ENCODE data around the gene DPM2.

The DPM2 gene

GRCh38 chr9:127943731-127944144, 6.1 kb upstream of the DPM2 start:
- in situ Hi-C loops (cut with MboI; ENCODE audit: low sequenced_read_pairs, unreplicated experiment): loop anchor here (25.0 kb wide), 1 partner anchor 94 kb away; no protein-coding TSS in a partner anchor
- TF ChIP-seq, protein P1, sequence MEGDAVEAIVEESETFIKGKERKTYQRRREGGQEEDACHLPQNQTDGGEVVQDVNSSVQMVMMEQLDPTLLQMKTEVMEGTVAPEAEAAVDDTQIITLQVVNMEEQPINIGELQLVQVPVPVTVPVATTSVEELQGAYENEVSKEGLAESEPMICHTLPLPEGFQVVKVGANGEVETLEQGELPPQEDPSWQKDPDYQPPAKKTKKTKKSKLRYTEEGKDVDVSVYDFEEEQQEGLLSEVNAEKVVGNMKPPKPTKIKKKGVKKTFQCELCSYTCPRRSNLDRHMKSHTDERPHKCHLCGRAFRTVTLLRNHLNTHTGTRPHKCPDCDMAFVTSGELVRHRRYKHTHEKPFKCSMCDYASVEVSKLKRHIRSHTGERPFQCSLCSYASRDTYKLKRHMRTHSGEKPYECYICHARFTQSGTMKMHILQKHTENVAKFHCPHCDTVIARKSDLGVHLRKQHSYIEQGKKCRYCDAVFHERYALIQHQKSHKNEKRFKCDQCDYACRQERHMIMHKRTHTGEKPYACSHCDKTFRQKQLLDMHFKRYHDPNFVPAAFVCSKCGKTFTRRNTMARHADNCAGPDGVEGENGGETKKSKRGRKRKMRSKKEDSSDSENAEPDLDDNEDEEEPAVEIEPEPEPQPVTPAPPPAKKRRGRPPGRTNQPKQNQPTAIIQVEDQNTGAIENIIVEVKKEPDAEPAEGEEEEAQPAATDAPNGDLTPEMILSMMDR (IDR thresholded peaks at IDR 0.05; ENCODE audit: borderline replicate concordance, control extremely low read depth, extremely low read depth, insufficient read depth, missing control alignments): peak; percentile 90
- peak; percentile 89 for DNase-seq (ENCODE audit: low spot score)

- in situ Hi-C loops (cut with MboI; ENCODE audit: low sequenced_read_pairs, unreplicated experiment): loop anchor here (25.0 kb wide), 1 partner anchor 94 kb away; no protein-coding TSS in a partner anchor
- TF ChIP-seq, protein P1 (IDR thresholded peaks at IDR 0.05; ENCODE audit: borderline replicate concordance, control extremely low read depth, extremely low read depth, insufficient read depth, missing control alignments): no peak
- no peak for DNase-seq (ENCODE audit: low spot score)
These were observed 5.5 kb upstream of the DPM2 start for GRCh38 chr9:127943011-127943662.

DNA sequence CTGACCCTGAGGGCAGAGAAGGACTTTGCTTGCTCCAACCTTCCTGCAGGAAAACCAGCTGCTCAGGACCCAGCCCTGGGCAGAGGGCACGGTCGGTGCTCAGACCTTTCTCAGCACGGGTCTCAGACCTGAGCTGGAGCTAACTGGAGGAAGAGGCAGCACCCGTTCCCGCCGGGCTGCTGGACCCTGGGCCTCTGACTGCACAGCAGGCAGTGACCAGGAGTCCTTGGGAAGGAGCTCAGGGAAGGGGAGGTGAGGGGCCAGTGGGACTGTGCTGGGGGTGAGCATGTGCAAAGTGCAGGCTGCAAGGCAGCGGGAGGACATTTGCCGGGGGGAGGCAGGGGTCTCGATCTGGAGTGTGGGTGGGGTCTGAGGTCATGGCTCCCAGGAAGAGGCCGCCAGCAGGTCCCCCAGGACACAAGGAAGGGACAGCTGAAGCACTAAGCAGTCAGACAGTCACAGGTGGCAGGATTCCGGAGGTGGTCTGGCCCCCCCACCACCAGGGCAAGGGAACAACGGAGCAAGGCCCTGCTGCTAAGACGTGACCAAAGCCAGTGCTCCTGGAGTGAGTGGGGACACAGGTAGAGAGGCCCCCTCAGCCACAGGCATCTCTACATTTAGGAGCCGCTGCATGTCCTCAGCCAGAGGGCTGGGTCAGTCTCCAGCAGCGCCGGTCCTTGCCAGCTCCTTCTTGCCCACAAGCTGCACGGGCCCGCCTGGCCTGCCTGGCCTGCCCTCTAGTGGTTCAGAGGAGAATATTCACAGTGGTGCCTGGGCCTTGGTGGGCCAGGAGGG, 4.8 kb upstream of the DPM2 start:
- peak; percentile 81 for DNase-seq (ENCODE audit: low spot score)
- in situ Hi-C loops (cut with MboI; ENCODE audit: low sequenced_read_pairs, unreplicated experiment): loop anchor here (25.0 kb wide), 1 partner anchor 95 kb away; no protein-coding TSS in a partner anchor

GRCh38 chr9:127941961-127942215, 4.2 kb upstream of the DPM2 start:
- TF ChIP-seq, protein P1 (IDR thresholded peaks at IDR 0.05; ENCODE audit: borderline replicate concordance, control extremely low read depth, extremely low read depth, insufficient read depth, missing control alignments): no peak
- in situ Hi-C loops (cut with MboI; ENCODE audit: low sequenced_read_pairs, unreplicated experiment): loop anchor here (25.0 kb wide), 1 partner anchor 95 kb away; no protein-coding TSS in a partner anchor
- DNase-seq (ENCODE audit: low spot score): no peak

More for the DNA sequence above, 4.8 kb upstream of the DPM2 start:
- TF ChIP-seq, protein P1 (IDR thresholded peaks at IDR 0.05; ENCODE audit: borderline replicate concordance, control extremely low read depth, extremely low read depth, insufficient read depth, missing control alignments): peak; percentile 92

DNA sequence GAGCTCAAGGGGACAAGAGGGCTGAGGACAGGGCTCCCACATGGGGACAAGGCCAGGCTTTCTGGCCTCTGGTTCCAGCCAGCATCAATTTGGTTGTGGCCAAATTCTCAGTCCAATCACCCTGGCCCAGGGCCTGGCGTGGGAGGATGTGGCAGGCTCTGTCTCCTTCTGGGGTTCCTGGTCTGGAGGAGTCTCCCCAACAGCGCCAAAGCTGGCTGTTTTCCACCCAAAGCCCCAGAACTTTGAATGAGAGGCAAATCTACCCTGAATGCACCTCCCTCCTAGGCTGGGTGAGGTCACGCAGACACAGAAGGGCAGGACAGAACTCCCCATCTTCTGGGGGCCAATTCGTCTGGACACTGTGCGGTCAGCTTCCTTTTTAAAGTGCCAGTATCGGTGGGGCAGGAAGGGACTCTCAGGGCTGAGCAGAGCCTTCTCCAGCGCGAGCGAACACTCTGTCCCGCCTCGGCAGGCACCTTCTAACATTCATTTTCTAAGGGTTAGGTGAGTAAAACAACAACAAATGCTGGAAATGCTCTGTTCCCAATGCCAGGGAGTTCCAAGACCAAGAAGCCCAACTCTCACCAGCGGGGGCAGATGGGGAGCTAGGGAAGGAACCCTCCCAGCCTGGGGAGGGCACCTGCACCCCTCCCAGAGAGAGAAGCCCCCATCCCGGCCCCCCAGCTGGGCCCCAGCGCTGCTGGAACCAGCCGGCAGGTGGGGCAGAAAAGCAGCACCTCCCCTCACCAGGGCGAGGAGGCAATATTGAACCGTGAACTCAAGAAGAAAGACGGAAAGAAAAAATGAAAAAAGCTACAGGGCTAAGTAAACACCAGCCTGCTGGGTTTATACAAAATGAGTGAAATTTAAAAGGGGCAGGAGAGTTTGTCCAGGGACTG, 3.7 kb upstream of the DPM2 start:
- TF ChIP-seq, protein P1 (IDR thresholded peaks at IDR 0.05; ENCODE audit: borderline replicate concordance, control extremely low read depth, extremely low read depth, insufficient read depth, missing control alignments): no peak
- no peak for DNase-seq (ENCODE audit: low spot score)
- in situ Hi-C loops (cut with MboI; ENCODE audit: low sequenced_read_pairs, unreplicated experiment): loop anchor here (25.0 kb wide), 1 partner anchor 96 kb away; no protein-coding TSS in a partner anchor

DNA sequence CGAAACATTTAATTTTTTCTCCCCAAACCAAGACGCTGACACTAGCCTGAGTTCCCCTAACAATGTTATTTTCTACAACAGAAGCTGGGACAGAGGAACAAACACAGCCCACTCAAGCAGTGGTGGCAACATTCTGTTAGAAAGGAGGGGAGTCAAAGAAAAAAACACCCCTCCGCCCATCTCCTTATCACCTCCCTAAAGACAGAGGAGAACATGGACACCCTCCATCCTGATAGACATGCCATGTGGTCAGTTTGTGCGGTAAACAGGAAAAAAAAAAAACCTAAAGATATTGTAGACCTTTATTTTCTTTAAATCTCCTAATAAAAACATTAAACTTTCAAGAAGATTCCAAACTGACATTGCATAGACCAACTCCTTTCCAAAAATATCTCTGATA, 2.9 kb upstream of the DPM2 start:
- in situ Hi-C loops (cut with MboI; ENCODE audit: low sequenced_read_pairs, unreplicated experiment): loop anchor here (25.0 kb wide), 1 partner anchor 97 kb away; no protein-coding TSS in a partner anchor
- DNase-seq (ENCODE audit: low spot score): no peak
- TF ChIP-seq, protein P1 (IDR thresholded peaks at IDR 0.05; ENCODE audit: borderline replicate concordance, control extremely low read depth, extremely low read depth, insufficient read depth, missing control alignments): no peak

Measured in GM13976 (cell line).